NCI-H2107 (cell line): Measurements from ENCODE around the gene GNB5.

ENCODE experiments used
- DNase-seq: peaks from one replicate; lab custom pipeline; 2025; lab: John Stamatoyannopoulos, UW

The GNB5 gene

DNA sequence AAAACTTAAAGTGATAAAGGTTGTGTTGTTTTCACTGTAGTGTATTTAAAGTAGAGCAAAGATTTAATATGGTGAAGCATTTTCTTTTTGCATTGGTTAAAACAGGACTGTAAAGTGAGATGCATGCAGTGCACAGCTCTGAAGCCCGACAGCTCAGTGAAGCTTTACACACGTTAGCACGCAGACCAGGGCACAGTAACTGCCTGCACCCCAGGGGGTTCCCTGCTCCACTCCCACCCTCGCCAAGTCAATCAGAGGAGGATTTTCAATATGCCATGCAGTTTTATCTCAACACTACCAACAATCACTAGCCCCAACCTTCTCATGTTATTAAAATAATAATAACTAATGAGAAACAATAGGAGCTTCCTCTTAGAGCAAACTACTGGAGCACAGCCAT is 50.5 kb downstream of the GNB5 start:
- DNase-seq, result no peak

DNA sequence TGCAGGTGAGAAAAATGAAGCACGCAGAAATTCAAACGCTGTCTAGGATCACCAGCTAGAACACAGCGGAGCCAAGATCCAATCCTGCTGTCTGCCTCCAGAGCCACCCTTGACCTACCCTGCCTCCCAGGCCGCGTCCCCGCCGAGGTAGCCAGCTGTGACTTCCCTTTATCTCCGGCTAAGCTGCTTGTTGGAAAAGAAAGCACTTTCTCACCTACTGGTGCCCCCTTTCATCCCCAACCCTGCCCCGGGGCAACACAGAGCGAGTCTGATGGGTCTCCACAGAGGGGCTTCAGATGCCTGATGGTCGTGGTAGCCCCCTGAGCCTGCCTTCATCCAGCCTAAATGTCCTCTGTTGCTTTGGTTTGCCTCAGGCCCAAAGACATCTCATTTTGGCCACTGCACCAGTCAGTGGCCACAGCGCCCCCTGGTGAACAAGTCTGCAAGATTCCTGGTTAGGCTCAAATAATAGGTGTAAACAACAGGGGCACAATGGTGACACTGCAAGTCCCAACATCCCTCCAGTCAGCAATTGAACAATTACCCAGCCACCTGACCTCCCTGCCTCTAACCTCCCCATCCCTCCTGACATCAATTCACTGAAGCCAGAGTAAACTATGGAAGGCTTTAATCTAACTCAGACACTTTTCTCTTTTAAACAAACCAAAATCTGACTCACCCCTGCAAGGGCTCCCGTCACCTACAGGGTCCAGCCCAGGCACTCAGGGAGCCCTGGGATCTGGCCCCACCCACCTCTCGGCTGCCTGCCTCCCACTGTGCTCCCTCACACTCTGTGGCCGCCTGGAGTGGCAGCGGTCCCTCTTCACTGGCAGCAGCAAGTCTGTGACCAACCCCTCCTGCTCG is 51.4 kb downstream of the GNB5 start:
- DNase-seq, result peak; percentile 7

DNA sequence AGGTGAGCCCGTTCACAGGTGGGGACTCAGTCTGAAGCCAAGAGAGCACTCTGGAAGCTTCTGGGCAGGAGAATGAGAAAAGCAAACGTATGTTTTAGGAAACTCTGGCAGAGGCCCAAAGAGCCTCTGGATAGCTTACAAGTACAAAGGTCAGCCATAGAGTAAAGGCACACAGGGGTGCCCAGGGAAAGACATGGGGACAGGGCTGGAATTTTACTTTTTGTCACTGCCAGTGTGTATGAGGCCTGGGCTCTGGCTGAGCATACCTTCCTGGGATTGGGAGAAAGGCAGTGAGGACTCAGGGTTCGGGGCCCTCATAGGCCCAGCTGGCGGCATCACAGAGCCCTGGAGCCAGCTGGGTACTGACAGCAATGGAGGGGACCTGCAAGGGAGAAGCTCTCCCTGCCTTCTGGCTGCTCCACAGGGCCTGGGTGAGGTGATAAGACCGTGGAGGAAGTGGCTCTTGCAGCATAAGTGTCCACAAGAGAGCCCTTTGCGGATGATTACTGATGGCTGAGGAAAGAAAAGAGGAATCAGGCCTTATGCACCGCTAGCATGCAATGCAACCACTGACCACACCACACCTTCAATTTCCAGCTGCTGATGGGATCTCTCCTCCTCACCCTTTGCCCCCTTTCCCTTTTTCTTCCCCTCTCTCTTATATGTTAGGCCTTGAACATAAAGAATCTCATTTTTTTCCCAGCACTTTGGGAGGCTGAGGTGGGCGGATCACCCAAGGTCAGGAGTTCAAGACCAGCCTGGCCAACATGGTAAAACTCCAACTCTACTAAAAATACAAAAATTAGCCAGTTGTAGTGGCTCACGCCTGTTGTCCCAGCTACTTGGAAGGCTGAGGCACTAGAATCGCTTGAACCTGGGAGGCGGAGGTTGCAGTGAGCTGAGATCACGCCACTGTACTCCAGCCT is 53.5 kb downstream of the GNB5 start:
- no peak for DNase-seq

DNA sequence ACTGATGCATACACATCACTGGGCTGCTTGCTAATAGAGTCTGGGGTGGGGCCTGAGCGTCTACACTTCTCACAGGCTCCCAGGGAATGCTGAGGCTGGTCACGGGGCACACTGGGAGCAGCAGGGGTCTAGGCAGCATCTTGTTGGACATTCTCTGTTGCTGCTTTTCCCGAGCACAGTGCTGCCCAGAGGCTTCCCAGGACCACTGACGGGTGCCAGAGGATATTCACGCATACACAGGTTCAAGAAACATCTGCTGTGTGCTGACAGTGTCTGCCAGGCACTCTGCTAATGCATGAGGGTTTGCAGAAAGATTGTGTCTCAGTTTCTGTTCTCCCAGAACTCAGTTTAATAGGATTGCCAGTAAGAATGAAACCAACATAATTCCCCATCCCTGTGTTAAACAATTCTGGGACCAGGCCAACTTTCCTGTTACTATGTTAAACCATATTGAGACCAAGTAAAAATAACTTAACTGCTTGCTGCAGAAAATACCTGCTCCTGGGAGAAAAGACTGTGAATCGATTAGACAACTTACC is 54.7 kb downstream of the GNB5 start:
- DNase-seq, result no peak

DNA sequence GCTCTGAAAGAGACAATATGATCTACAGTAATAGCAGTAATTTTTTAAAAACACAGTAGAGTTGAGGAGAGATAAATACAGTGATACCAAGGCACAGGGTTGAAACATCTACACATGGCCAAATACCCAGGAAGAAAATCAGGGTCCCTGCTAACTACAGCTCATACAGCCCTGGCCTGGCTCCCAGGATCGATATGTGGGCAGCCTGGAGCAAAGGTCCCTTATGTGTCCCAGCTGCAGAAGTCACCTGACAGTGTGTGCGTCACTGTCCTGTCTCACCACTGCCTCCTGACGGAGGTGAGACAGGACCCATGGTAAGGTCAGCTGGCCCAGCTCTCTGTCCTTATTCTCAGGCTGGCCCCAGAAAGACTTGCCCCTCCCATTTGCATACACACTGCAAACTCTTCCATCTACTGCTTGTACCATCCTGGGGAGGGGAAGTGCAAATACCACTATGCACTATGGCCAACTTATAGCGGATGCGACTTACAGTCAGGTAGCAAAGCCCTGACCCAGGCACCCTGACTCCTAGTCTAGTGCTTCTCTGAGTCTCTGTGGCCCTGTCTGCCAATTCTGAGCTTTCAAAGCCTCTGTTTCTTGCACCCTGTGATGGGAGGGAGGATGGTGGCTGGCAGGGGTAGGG is 56.6 kb downstream of the GNB5 start:
- no peak for DNase-seq

DNA sequence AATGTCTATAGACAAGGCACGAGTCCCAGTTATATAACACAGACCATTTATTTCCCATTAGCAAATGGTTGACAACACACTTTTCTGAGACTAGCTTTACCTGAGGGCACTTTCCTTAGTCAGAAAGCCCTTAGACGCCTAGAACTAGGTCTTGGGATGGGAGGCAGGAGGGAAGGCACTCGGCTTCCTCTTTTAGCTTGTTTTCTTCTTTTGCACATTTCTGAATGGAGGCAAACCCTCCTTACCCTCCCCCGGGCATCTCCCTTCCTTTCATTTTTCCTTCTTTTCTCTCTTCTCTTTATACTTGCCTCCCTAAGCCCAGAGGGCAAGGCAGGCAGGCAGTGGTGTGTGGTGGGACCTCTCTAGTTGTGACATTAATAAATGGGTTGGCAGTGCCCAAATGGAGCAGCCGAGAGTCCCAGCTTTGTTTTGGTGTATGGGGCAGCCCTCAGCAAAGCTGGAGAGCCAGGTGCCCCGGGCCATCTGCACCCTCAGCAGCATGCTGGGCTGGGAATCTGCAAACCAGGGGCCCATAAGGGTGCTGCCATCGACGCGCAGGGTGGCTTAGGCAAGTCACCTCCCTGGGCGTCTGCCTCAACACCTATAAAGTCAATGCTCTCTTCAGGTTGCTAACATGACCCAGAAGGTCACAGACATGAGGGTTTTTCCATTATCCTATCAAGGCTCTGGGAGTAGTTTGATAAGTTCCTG is 57.5 kb downstream of the GNB5 start:
- DNase-seq, result no peak

DNA sequence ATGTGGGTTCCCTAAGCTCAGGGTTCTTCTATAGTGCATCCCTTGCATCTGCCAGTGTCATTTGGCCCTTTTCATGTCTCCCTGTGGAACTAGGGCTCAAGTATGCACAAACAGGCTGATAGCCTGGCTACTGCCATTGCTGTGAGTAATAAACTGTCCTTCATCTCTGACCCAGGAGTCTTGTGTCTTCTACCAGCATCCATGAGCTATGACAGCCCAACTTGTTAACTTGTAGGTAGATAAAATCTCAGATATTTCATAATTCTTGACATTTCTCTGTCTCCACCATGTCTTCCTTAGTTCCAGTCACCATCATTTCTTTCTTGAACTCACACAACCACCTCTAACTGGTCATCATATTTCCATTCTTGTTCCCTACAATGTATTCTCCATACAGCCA is 59.1 kb downstream of the GNB5 start:
- DNase-seq, result no peak

DNA sequence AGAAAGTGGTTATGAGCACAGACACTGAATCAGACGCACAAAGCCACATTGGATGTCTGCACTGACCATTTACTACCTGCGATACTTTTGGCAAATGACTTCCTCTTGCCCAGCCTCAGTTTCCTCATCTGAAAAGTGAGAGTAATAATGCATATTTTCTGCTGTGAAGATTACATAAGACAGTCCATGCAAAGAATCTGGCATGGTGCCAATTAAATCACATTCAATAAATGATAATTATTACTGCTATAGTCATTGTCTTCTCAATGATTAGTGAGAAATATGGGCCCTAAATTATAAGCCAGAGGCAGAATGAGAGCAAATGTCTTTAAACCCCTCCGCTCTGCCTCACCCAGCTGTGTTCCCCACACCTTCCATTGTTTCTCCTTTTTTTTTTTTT is 62.6 kb downstream of the GNB5 start:
- no peak for DNase-seq

DNA sequence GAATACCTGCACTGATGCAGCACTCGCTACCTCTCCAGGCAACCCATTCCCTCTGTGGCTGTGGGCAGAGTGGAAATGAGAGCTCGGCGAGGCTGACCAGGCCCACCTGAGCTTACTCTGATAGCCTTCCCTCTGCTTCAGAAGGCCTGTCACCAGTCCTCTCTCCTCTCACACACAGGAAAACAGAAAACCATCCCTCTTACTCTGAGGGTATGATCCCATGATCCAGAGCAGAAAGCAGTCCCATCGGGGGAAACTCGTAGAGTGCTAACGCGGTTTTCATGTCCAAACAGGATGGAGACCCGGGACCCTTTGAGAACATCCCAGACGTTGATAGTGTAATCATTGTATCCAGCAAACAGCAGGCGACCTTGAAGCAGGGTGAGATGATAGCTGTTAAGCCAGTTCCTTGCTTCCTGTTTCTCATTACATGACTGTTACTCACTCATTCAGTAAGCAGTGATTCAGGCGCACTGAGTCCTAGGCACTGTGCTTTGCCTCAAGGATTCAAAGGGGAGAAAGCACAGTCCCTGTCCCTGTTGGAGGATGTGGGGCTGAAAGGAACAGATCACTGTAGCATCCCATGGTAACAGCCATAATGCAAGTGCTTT is 66.8 kb downstream of the GNB5 start:
- no peak for DNase-seq

DNA sequence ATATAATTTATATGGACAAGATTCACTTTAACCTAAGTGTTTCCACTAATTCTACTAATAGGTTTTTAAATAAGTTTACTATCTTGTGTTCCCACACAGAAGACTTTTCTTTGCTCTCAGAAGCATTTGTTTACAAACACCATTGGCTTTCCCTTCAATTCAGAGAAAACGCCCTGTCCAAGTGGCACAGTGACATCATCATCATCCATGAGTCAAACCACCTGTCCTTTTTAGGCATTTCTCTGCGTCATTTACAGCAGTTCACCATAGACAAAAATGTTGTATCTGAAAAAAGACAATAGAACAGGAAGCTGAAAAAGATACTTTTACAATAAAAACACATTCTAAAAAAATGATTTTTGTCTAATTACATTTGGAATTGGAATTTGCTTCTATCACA is 69.3 kb downstream of the GNB5 start:
- DNase-seq, result no peak

DNA sequence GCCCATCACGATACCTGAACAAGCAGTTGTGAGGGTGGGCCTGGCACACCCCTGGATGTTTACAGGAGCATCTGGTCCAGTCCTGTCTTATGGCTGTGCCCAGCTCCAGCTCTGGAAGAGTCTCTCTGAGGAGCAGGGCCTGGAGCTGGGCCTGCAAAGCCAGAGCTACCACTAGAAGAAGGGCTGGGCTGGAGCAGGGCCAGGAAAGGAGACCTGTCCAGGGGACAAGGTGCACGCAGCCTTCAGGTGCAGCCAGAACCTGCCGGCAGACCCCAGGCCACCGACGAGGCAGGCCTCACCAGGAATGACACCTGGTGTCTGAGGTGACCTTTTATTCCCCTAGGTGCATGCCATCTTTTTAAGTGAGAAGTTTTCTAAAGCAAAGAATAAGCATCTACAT is 70.2 kb downstream of the GNB5 start:
- no peak for DNase-seq

DNA sequence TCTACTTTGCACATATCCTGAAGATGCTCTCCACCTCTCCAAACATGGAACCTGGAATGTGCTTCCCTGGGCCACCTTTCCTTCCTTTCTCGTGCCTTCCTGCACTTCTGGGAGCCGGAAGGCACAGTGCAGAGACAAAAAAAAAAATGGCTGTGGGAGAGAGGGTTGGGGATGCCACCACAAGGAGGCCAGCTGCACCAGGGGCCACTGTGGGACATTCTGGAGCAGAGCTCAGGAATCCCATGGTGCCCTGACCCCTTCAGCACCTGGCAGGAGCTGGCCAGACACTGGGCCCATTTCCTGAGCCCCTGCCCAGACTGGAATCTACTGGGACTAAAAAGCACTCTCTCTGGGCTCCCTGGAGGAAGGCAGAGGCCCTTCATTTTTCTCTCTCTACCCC is 70.7 kb downstream of the GNB5 start:
- no peak for DNase-seq

DNA sequence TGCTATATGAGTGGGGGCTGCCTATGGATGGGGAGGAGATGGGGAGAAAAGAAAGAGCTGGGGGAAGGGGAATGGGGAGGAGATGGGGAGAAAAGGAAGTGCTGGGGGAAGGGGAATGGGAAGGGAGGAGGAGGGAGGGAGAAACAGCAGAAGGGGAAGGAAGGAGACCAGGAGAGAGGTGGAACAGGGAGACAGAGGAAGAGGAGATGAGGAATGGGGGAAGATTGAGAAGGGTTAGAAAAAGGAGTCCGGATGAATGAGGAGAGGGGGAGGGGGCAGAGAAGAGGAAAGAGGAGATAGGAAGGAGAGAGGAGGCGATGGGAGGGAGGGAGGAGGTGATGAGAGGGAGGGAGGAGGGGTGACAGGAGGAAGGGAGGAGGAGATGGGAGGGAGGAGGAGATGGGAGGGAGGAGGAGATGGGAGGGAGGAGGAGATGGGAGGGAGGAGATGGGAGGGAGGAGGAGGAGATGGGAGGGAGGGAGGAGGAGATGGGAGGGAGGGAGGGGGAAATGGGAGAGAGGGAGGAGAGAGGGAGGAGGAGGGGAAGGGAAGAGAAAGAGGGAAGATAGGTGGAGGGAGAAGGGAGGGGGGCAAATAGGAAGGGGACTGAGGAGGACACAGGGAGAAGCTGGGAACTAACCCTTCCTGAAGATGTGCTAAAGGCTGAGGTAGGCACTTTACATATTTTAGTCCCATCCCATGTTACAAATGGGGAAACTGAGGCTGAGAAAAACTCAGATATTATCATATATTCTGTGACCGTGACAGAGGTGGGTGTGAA is 72.0 kb downstream of the GNB5 start:
- DNase-seq, result no peak

DNA sequence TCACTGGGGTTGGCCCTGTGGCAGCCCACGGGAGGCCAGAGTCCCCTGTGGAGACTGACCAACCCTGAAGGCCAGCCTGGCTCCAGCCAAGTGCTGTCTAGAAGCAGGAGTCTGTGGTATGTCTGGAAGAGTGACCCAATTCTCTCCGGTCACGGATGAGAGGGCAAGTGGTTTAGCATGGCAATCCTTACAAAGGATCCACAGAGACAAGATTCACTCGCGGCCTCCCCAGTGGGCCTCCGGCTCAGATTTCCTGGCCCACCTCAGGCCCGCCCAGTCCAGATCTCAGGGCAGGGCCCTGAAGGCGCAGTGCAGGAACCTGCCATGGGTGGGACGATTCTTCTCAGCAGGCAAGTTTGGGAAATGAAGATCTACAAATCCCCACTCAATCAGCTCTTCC is 73.6 kb downstream of the GNB5 start:
- no peak for DNase-seq

DNA sequence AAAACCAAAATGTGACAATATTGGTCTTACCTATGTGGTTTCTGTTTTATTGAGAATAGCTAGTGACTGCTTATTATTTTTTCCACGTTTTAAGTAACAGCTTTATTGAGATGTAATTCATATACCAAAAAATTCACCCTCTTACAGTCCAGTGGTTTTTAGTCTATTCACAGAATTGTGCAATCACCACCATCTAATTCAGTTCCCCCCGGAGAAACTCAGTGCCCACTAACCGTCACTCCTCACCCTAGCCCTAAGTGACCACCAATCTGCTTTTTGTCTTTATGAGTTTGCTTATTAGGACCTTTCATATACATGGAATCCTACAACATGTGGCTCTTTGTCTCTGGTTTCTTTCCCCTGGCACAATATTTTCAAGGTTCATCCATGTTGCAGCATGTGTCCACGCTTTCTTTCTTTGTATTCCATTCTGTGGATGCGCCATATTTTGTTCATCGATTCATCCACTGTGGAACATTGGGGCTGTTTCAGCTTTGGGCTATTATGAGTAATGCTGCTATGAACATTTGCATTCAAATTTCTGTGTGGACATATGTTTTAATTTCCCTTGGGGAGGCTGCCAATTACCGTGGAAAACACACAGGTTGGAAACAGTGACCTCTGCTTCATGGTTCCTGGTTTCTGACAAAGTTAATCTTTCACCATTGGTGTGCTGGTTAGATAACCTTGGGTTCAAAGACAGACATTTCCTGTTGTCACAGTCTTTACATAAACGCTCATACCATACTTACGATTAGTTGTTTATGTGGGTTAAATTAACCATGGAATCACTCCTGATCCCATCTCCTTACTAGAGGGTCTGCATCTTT is 75.4 kb downstream of the GNB5 start:
- DNase-seq, result no peak

DNA sequence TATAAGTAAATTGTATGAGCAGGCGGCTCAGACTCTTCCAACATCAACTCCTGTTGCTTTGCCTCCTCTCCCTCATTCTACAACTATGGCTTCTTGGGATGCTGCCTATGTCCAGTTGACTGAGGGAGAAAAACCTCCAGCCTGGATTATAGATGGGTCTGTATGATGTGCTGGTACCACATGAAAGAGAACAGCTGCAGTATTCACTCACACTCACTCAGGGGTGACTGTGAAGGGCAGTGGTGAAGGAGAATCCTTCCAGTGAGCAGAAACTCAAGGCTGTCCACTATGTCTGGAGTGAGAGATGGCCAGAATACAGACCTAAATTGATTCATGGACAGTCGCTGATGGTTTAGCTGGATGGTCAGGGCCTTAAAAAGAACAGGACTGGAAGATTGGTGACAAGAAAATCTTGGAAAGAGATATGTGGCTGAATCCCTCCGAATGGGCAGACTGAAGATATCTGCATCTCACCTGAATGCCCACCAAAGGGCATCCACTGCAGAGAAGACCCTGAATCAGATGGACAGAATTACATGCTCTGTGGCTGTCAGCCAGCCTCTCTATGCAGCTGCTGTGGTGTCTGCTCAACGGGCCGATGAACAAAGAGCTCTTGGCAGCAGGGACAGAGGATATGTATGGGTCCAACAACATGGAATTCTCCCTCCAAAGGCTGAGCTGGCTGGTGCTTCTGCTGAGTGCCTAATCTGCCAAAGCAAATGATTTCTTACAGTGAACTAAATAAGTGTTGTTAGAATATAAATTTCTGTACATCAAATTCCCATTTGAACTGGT is 76.7 kb downstream of the GNB5 start:
- no peak for DNase-seq

DNA sequence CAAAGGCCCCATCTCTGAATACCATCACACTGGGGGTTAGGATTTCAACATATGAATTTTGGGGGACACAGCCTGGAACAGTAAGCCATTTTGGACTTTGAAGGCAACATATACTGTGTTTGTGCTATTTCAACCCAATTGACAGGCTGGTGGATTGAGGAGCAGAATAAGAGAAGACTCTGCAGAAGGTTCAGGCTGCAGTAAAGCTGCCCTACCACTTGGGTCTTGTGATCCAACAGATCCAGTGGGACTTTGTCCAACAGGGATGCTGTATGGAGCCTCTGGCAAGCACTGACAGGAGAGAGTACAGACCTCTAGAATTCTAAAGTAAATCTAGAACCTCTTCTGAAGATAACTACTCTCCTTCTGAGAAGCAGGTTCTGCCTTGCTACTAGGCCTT is 77.5 kb downstream of the GNB5 start:
- no peak for DNase-seq

DNA sequence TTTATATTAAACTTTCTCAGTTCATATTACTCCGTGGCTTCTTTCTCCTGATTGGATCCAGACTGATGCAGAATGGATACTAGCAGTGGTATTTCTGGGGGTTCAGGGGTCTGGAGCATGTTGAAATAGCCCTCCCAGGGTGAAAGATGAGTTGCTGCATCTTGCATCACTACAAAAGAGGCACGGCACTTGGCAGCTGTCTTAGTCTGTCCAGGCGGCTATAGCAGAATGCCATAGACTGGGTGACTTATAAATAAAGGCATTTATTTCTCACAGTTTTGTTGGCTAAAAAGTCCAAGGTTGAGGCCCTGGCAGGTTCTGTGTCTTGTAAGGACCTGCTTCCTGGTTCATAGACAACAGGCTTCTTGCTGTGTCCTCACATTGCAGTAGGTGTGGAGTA is 78.0 kb downstream of the GNB5 start:
- DNase-seq, result no peak
